HG03565 (cell line): ENCODE measurements around the gene ESAM.

Experiments used
- ATAC-seq: cut with Tn5 transposase; IDR thresholded peaks from one replicate; pipeline ENCODE4 v1.9.1; 2021; ENCODE audit warnings: mild to moderate bottlenecking, moderate library complexity; ENCODE audit not compliant: unreplicated experiment

The ESAM gene

DNA sequence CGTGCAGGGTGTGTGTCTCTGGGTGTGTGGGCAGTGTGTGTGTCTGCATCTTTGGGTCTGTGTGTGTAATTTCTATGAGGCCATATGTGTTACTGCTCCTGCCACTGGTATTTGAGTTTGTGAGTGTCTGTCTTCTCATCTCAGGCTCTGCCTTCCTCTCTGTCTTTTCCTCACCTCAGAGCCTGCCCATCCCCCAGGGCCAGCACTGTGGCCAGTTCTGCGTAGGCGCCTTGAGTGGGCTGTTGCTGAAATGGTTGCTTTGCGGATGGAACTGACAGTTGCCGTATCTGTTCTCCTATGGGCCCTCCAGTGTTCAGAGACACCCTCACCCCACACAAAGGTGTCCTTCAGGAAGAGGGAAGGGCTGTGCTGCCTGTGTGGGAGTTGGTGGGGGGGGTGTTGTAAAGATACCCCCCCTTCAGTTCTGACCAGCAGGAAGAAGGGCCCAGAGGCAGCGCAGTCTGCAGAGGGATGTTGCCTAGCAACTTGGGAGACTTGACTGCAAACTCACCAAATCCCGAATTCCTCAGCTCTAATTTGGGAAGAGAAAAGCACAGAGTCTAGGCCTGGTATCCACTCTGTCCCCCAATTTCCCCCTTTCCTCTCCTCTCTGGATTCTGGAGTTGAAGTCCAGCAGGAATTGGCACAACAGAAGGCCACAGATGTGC lies 24.3 kb downstream of the ESAM start:
- no peak for ATAC-seq

DNA sequence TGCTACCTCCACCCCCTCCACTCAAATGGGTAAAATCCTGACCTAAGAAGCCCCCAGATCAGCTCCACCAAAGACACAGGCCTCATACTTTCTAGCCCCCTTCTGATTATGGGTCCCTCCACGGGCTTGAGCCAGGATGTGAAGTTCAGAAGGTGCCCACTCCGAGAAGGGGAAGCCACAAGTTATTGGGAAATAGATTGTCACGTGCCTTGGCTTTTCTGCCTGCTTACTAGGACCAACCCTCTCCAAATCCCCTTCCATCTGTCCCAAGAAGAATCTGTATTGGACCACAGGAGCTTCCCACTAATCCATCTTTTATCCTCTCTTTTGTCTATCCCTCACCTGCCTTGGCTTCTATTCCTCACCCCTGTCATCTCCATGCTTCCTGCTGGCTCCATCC lies 25.4 kb downstream of the ESAM start:
- no peak for ATAC-seq

DNA sequence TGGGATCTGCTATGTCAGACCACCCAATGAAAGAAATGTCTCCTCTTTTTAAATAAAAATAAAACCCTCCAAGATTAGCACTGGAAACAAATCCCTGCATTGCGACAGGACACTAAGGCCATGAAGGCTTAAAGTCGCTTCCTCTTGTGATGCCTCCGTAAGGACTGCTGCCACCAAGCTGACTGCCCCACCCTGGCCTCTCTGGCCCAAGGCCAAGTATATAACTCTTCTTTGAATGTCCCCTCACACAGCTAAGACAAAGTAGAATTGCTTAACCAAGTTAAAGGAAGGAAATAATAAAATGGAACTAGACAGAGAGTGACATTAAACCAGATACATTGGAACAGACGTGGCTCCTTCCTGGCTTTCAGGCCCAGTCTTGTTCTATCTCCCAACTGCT lies 29.9 kb downstream of the ESAM start:
- ATAC-seq = no peak

DNA sequence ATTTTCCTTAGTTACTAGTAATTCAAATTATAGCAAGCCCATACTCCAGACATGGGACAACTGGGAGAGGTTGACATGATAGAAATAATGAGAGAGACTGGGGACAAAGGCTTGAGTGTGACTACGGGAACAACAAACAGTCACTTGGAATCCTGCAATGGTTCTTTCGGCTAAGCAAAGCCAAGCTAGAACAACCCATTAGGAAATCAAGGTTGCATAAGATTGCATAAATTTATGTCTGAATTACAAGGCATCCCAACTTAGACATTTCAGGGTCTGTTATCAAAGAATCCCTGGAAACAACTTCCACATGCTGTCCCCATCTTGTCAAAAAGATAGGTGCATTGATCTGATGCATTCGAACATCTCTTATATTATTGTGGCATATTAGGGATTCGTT lies 32.5 kb downstream of the ESAM start:
- no peak for ATAC-seq

DNA sequence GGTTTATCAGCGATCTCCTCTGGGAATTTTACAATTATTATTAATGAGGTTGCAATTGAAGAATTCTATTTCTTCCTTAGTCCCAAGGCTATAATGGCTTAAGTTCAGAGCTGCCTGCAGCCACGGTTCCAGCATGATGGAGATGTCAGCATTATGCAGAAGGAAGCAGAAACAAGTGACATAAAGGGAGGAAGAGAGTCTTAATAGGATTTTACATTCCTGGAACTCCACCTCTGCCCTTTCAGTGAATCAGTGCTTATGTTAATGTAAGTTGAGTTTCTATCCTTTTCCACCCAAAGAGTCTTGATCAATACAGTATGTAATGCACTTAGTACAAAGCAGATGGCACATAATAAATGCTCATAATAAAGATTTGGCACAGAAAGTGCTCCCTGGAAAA lies 34.0 kb downstream of the ESAM start:
- ATAC-seq = no peak

DNA sequence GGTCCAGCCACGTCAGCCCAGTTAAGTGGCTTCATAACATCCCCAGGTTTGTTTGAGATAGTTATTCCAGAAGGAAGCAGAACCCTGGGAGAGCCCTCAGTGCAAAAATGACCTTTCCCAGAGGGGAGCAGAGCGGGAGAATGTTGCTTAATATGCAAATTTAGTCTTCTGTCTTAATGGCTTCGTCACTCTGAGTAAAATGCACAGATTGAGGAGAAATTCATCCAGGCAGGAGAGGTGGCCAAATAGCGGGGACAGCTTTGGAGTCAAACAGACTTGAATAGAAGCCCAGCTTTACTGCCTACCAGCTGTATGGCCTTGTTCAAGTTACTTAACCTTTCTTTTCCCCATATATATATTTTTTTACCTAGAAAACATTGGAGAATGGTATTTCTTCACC lies 34.6 kb downstream of the ESAM start:
- no peak for ATAC-seq

DNA sequence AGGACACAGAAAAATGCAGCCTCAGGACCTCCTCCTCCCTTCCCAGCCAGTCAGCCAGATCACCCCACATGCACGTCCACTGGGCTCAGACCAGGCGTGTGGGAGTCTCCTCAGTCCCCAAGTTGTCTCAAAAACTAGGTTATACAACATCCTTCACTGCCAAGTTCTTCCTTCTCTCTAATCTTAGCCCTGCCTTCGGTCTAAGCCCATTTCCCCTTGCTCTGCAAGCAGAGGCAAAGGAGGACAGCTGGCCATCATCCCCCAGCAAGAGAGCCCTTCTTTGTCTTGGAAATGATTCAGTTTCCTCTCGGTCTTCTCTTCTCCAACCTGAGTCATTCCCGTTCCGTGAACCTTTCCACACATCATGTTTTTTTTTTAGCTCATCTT lies 36.4 kb downstream of the ESAM start:
- no peak for ATAC-seq

DNA sequence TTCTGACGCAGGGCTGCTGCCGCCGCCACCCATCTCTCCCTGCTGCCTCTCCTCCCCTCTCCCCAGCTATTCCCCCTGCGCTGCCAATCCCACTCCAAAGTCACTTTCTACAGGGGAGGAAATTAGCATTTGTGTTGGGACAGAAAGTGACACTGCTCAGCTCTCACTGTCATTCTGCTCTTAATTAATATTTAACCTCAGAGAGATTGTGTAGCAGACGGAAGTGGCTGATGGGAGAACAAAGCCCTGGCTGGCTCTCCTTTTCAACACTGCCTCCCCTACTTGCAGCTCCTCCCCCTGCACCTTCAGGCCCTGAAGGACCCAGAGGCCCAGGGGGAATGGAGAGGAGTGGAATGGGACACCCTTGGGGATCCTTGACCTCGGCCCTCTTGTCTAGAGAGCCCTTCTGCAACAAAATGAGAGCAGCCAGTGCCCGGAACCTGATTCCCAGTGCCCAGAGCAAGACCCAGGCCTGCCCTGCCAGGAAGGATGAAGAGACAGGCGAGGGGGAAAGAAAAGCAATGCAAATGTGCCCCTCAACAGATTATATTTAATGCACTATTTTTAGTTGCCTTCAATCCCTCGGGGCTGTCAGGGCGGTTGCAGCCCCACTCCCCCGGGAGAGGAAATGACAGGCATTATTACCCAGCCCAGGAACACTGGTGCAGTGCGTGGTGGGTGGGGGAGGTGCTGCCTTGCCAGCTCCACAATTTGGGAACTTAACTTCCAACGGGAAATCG lies 36.9 kb downstream of the ESAM start:
- peak; percentile 90 for ATAC-seq

DNA sequence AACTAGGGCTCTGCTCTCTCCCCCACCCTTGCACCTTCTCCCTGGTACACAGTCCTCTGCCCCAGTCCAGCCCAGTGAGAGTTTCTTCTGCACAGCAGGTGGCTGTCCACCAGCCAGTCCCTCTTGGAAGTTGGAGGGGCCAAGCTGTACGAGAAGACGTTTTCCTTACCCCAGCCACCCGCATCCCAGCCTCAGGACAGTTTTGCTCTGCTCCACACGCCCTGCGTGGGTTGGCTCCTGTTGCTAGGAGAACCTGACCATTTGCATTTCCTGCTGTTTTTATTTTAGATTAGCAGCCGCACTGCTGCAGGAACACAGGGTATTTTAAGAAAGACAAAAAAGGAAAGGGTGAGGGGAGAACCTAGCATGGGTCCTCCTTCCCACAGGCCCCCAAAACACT lies 39.9 kb downstream of the ESAM start:
- no peak for ATAC-seq

DNA sequence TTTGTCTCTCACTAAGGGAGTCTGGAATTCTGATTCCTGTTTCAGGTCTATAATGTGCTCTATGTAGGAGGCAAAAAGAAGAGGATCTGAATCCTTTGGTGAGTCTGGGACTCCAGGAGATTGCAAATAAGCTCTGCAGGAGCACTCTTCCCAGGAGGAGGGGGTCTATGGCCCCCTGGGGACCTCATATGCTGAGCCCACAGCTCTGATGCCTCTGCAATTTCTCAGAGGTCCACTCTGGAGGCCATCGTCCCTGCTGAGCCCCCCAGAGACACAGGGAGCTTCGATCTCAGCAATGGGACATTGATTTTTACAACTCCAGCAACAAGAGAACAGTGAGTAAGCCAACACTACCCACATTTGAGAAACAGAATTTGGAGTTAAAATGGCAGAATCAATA lies 42.6 kb downstream of the ESAM start:
- no peak for ATAC-seq

DNA sequence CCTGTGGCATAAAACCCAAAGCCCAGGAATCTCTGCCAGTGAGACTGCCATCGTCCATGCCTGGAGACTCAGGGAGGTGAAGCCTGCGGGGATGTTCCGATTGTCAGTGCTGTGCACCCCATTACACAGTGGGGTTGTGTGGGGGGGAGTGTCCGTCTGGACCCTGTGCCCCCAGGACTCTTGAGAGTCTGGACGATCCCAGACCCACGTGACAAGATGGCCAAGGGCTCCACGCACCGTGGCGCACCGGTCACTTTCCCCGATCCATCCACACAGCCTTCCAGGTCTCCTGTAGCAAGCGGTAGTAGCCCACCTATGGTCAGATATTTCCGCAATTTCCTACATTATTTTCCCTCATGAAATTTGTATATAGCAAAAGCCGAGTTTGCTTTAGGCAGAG lies 43.3 kb downstream of the ESAM start:
- ATAC-seq = no peak

DNA sequence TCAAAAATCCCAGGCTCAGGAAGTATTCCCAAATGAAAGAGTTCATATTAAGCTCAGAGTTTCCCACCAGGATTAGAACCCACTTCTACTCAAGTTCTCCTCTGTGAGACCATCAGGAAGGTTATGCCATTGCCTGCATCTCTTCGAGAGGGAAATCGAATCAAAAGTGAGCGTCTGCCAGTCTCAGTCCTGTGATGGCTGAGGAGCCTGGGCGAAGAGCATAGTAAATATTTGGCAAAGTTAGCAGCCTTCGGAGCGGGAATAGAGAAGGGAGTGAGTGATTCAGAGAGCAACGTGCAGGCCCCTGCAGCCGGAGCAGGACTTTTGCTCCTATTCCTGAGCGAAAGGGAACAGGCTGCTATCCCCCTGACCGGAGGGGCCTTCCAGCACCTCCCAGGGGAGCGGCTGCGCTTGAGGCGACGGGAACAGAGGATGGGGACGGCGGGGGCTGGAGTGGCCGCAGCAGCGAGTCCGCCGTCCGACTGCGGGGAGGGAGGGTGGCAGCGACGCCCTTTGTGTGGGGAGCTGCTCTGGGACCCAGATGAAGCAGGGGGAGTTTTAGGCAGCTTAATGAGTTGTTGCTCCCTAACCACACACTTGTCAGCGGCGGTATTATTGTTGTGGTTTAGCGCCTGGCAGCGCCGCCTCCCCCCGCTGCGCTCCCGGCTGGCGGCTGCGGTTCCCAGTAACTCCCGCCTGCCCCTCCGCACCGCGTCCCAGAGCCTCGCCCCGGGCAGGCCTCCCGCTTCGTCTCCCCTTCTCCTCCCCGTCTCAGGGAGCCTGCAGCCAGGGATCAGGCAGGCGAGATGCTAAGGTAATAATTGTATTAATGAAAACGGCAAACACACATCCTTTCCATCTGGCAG lies 44.1 kb downstream of the ESAM start:
- ATAC-seq = no peak

DNA sequence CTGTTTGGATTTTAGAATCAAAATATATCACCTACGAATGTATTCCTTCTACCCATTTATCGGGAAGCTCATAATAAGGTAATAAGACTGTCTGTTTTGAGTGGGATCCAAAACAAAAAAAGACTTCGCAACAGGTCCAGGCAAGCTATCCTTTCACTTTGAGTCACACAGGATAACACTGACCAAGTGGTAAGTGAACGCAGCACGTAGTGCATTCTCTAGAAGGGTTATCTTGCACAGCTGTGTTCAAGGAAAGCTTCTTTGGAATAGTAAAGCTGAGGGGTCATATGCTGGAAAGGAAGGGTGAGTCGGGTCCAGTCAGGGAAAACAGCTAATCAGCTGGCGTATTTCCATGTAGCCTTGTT lies 44.7 kb downstream of the ESAM start:
- no peak for ATAC-seq

DNA sequence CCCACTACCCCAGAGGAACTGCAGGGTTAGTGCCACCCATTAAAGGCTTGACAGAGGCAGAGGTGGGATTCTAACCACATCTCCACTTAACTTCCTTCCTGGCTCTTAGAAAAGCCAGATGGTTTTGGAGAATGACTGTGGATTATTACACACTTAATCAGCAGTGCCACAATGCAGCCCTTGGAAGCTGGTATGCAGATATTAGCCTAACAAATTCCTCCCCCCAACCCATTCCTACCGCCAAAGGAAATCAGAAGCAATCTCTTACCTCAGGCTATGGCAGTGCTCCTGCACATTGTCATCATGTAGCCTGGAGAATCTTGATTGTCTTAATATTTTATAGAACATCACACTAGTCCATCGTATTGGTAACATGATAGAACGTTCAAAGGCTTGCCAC lies 45.5 kb downstream of the ESAM start:
- no peak for ATAC-seq

DNA sequence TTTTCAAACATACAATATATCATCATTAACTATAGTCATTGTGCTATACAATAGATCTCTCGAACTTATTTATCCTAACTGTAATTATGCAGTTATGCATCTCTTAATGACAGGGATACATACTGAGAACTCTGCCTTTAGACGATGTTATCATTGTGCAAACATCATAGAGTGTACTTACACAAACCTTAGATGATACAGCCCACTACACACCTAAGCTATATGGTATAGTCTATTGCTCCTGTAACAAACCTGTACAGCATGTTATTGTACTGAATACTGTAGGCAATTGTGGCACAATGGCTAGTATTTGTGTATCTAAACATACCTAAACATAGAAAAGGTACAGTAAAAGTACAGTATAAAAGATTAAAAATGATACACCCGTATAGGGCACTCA lies 49.7 kb downstream of the ESAM start:
- no peak for ATAC-seq

DNA sequence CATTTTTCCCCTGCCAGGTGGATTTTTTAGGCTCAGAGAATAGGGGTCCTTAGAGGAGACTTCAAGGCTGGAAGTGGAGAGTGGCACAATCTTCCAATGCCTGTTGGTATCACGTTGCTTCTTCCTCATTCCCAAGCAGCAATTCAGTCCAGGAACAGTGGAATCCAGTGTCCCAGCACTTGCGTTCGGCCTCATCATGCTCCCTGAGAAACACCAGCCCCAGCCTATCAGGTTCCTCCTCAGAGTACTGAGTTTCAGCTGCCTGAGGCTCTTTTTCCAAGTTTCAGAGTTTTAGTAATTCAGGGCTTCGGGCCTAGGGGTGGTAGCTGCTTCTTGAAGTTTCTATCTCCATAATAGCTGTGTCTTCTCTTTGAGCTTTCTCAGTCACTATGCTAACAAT lies 54.3 kb downstream of the ESAM start:
- ATAC-seq = no peak
